Heart right ventricle (tissue), 16 donors: ENCODE results near the gene FBXO45. TPM values are rescaled to one million over a fixed set of nuclear protein-coding genes. Genes with fewer than 3 reads are reported as not detected.

Source experiments
- ATAC-seq, 8 donors: fragments of 200-7000 bp; cut with Tn5 transposase; one replicate each; pipeline ENCODE4 v1.9.1; 2020; ENCODE audit warnings: mild to moderate bottlenecking in 8 of 8, moderate library complexity in 8 of 8, moderate number of reproducible peaks in 1 of 8
- DNase-seq, 2 donors: peaks; one replicate each; pipeline ENCODE4 v3.0.0-alpha.2; 2020
- H3K27ac ChIP-seq, 10 donors: fragments of 200-600 bp; sonication (generic) in 2 of 10; one replicate each; pipeline versions ENCODE4 v1.5.0 to v1.8.0; 2020 to 2022; ENCODE audit warnings: mild to moderate bottlenecking in 3 of 10
- H3K27me3 ChIP-seq, 7 donors: fragments of 200-600 bp; one replicate each; pipeline ENCODE4 v1.8.0; 2021 to 2022; ENCODE audit warnings: mild to moderate bottlenecking in 2 of 7
- H3K36me3 ChIP-seq, 9 donors: fragments of 200-600 bp; sonication (generic) in 1 of 9; one replicate each; pipeline versions ENCODE4 v1.5.0 to v1.8.0; 2020 to 2022; ENCODE audit warnings: mild to moderate bottlenecking in 2 of 9
- H3K4me1 ChIP-seq, 9 donors: fragments of 200-600 bp; sonication (generic) in 1 of 9; one replicate each; pipeline versions ENCODE4 v1.5.0 to v1.8.0; 2020 to 2022; ENCODE audit warnings: mild to moderate bottlenecking in 4 of 9
- H3K4me3 ChIP-seq, 10 donors: fragments of 200-600 bp; sonication (generic) in 2 of 10; one replicate each; pipeline versions ENCODE4 v1.5.0 to v1.8.0; 2020 to 2022; ENCODE audit warnings: mild to moderate bottlenecking in 7 of 10, moderate library complexity in 2 of 10
- H3K9me3 ChIP-seq, 11 donors: fragments of 200-600 bp in 10 of 11; sonication (generic) in 2 of 11; one replicate each; pipeline versions ENCODE4 v1.5.0 to v1.8.0; 2013 to 2022; ENCODE audit warnings: mild to moderate bottlenecking in 2 of 11, control low read depth in 1 of 11, moderate library complexity in 1 of 11
- CTCF ChIP-seq, 9 donors: fragments of 200-600 bp; sonication (generic) in 2 of 9; IDR thresholded peaks; one replicate each; pipeline versions ENCODE4 v1.5.0 to v1.8.0; 2021 to 2022; ENCODE audit warnings: antibody characterized with exemption in 9 of 9, mild to moderate bottlenecking in 5 of 9, moderate library complexity in 1 of 9
- WGBS, 2 donors: extraction: QIAGEN DNeasy Blood & Tissue Kit; methylation state at CpG; one replicate each; pipeline ENCODE4 v1.1.7; 2013; ENCODE audit warnings: inconsistent platforms in 1 of 2; 5-methylcytosine and 5-hydroxymethylcytosine counted together
- intact Hi-C, 10 donors: fragments of 100-400 bp; cut with DNase I; formaldehyde crosslinking; loops; one replicate each; pipeline versions ENCODE4 v1.11.1 to v1.14.2; 2022
- polyA plus RNA-seq, 2 donors: library from polyadenylated mRNA; stranded (reverse); fragments of 200-250 nt; gene quantifications; one replicate each; pipeline ENCODE4 v1.2.3, GENCODE V29; 2013
- total RNA-seq, 10 donors: library from RNA; stranded (reverse); fragmentation: NEBNext Ultra II Directional in 3 of 10; extraction: Animal tissue kit (Norgen Biotek cat#: 25700) in 3 of 10; gene quantifications; one replicate each; pipeline versions ENCODE4 v1.2.1 to v1.2.4, GENCODE V29; 2021 to 2023
- donor health status: Arrhythmogenic right ventricular cardiomyopathy.
- donor health status: ischemic (EF 13 %, LVEDD 7.1; RV severe dilation, severe dysfunction).
- donor health status: healthy with polysubstance abuse.
- donor health status: DM: no; HTN: yes; CAD: no.
- donor health status: DM: no; HTN: no; CAD: no.
- donor health status: ischemic (EF 25% LVEDD 6.9; RV normal size, moderate dysfunction).
- donor health status: ischemic (EF 25% LVEDD 5.7; RV mildly dilated, moderate dysfunction).
- donor health status: healthy.
- donor health status: DM: yes; HTN: yes; CAD: no.
- donor health status: Ischemic cardiomyopathy.
- donor health status: ischemic (EF 35%, LVEDD 5.7; RV mildly dilated, moderate dysfunction).
- donor health status: nonischemic (EF 11% LVEDD 7.7; RV severe dilation, severe dysfunction).
- donor health status: DM: yes; HTN: yes; CAD: no.
- donor health status: PGD.
- donor health status: ischemic (EF 29% LVEDD 5.4; RV normal size, mild dysfunction).
- donor health status: nonischemic (EF 23%, LVEDD 6.1; RV moderate dilation, normal function).

FBXO45 gene
- total and polyA plus RNA-seq, 12 donors, result 2.0 to 10.2 (median 5.8) TPM

GRCh38 chr3:196629228-196629627 lies 60.8 kb downstream of the FBXO45 start:
- no peaks in the 10 kb centered on the region for H3K36me3 ChIP-seq
- no peaks in the 10 kb centered on the region for H3K27me3 ChIP-seq
- H3K9me3 ChIP-seq, result no peaks in the 10 kb centered on the region
- intact Hi-C loops, result no loop called here
- WGBS, 2 donors, result 93 to 94% methylated on average over 2 of the region's 2 CpGs
- TF ChIP-seq CTCF (IDR thresholded peaks at IDR 0.05), result no peak
- no peak overlapping the region for H3K4me3 ChIP-seq
- no peak overlapping the region for H3K27ac ChIP-seq
- peaks cover 0 to 62% (median 17%) of the 10 kb centered on the region in 9 donors for H3K4me1 ChIP-seq
- ATAC-seq, result no peak
- no peak for DNase-seq

- Histone ChIP-seq H3K4me3 (peak overlapping the region; percentile 30 to 78 (median 66)), H3K27ac (peak overlapping the region; percentile 62 to 97 (median 91)), H3K36me3 (no peaks in the 10 kb centered on the region), H3K9me3 (no peaks in the 10 kb centered on the region), H3K27me3 (peaks cover 0 to 4% (median 0%) of the 10 kb centered on the region in 7 donors), H3K4me1 (peaks cover 0 to 58% (median 17%) of the 10 kb centered on the region in 9 donors)
- 36 to 39% methylated on average over 5 of the region's 5 CpGs for WGBS, 2 donors
- ATAC-seq (peak in 1 of 8 donors; percentile 3), DNase-seq (no peak)
- intact Hi-C loops, result loop anchor here in 1 of 10 donors (1.0 kb wide), 1 partner anchor 19 kb away; no protein-coding TSS in a partner anchor
- TF ChIP-seq CTCF (IDR thresholded peaks at IDR 0.05), result no peak
Measured at GRCh38 chr3:196631682-196632045, 63.2 kb downstream of the FBXO45 start.

- intact Hi-C loops, result loop anchor here in 1 of 10 donors (1.0 kb wide), 1 partner anchor 20 kb away; no protein-coding TSS in a partner anchor
- peak in 7 of 9 donors; percentile 31 to 64 (median 51) for TF ChIP-seq CTCF (IDR thresholded peaks at IDR 0.05)
- H3K27me3 ChIP-seq, result peaks cover 0 to 8% (median 0%) of the 10 kb centered on the region in 7 donors
- H3K4me1 ChIP-seq, result peaks cover 0 to 58% (median 17%) of the 10 kb centered on the region in 9 donors
- H3K4me3 ChIP-seq, result peak overlapping the region; percentile 30 to 78 (median 66)
- H3K36me3 ChIP-seq, result no peaks in the 10 kb centered on the region
- DNase-seq (peak; percentile 86 to 87), ATAC-seq (peak; percentile 91 to 97 (median 94))
- 0 to 1% methylated on average over 43 of the region's 43 CpGs for WGBS, 2 donors
- no peaks in the 10 kb centered on the region for H3K9me3 ChIP-seq
- H3K27ac ChIP-seq, result peak overlapping the region; percentile 62 to 97 (median 91)
Measured at GRCh38 chr3:196632046-196632751, 63.7 kb downstream of the FBXO45 start.

- H3K27me3 ChIP-seq, result peaks cover 0 to 11% (median 0%) of the 10 kb centered on the region in 7 donors
- H3K4me1 ChIP-seq, result peaks cover 0 to 70% (median 17%) of the 10 kb centered on the region in 9 donors
- no peaks in the 10 kb centered on the region for H3K9me3 ChIP-seq
- ATAC-seq (no peak), DNase-seq (no peak)
- H3K4me3 ChIP-seq, result peak overlapping the region in 4 of 10 donors; percentile 67 to 78 (median 72)
- WGBS, 2 donors, result 87 to 89% methylated on average over 12 of the region's 12 CpGs
- no peak for TF ChIP-seq CTCF (IDR thresholded peaks at IDR 0.05)
- peak overlapping the region in 9 of 10 donors; percentile 83 to 97 (median 91) for H3K27ac ChIP-seq
- intact Hi-C loops, result no loop called here
- H3K36me3 ChIP-seq, result no peaks in the 10 kb centered on the region
Measured at GRCh38 chr3:196633555-196634151, 65.2 kb downstream of the FBXO45 start.
